ENCODE measurements around the gene HIVEP3.

GRCh38 chr1:41576206-41576605 is 342.5 kb downstream of the HIVEP3 start:
- no peak for TF ChIP-seq ZBTB7A (IDR thresholded peaks at IDR 0.05; ENCODE audit: low read depth)
- TF ChIP-seq MAX (IDR thresholded peaks at IDR 0.05), result no peak
